Skeletal muscle tissue (tissue), 4 donors: ENCODE data around the gene XKRX. TPM values are rescaled to one million over a fixed set of nuclear protein-coding genes. Genes with fewer than 3 reads are reported as not detected.

ENCODE experiments used
- H3K27ac ChIP-seq: one replicate; pipeline ENCODE4 v1.7.0; 2013; ENCODE audit warnings: mild to moderate bottlenecking, low read depth, low read length, inconsistent platforms
- H3K27me3 ChIP-seq, 3 donors: one replicate each; pipeline ENCODE4 v1.7.0; 2013; ENCODE audit warnings: low read length in 3 of 3; ENCODE audit not compliant: control insufficient read depth in 3 of 3, insufficient read depth in 3 of 3
- H3K36me3 ChIP-seq, 3 donors: one replicate each; pipeline ENCODE4 v1.7.0; 2013; ENCODE audit warnings: low read length in 3 of 3; ENCODE audit not compliant: control insufficient read depth in 3 of 3, insufficient read depth in 3 of 3
- H3K4me1 ChIP-seq, 3 donors: one replicate each; pipeline ENCODE4 v1.7.0; 2013; ENCODE audit warnings: low read length in 3 of 3, mild to moderate bottlenecking in 3 of 3; ENCODE audit not compliant: control insufficient read depth in 3 of 3, insufficient read depth in 3 of 3
- H3K4me3 ChIP-seq, 3 donors: one replicate each; pipeline ENCODE4 v1.7.0; 2013; ENCODE audit warnings: low read length in 3 of 3
- H3K9ac ChIP-seq, 3 donors: one replicate each; pipeline ENCODE4 v1.7.0; 2013; ENCODE audit warnings: low read length in 3 of 3, mild to moderate bottlenecking in 3 of 3, moderate library complexity in 2 of 3, low read depth in 1 of 3
- H3K9me3 ChIP-seq, 3 donors: one replicate each; pipeline ENCODE4 v1.7.0; 2013; ENCODE audit warnings: low read length in 3 of 3; ENCODE audit not compliant: control insufficient read depth in 3 of 3
- total RNA-seq: library from RNA; depleted of rRNA; stranded (reverse); fragments of >200 nt; gene quantifications from one replicate; pipeline ENCODE4 v1.2.3, GENCODE V29; 2014
- donor health status: Osteomylitis.

Gene XKRX
- total RNA-seq, result under 0.01 TPM

DNA sequence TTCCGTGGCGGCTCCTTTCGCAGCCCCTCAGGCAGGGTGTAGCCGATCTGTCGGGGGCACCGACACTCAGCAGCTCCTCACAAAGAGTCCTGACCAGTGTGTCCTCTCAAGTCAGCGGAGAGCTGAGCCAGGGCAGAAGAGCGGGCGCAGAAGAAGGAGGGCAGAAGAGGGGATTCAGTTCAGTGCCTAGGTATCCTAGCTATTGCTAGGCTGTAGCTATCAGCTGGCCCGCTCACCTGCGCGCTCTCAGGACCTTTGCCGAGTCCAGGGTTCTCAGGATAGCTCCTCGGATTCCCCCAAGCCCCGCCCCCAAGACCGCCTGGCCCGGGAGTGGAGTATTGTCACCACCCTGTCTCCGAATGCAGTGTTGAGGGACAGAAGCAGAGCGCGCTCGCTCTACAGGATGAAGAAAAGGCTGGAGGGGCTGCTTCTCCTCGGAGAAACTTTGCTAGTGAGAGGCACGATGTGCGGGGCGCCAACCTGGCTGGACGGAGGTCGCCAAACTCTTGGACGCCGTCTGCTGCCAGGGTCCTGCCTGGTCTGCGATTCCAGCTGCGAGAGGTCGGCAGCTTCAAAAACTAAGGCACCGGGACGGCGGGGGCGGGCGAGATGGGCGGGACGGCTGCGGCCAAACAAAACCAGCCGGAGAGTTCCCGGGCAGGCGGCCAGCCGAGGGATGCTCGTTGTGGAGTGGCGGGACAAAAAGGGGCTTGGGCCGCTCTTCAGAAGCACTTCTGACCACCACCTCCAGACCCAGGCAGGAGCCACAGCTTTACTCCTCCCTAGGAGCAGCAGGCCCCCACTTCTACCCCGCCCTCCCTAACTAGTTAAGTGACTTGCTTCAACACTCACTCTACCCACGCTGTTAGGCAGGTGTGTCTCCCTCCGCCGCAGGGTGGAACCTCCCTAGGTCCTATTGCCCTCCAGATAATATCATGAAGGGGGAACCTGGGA lies at the start of gene XKRX:
Gene XKRX (minus strand): TSS at position 258 of the 954 bp plus-strand sequence. CDS start 613 bp downstream, outside the sequence.
- H3K27me3 ChIP-seq, result peaks cover 0 to 3% (median 0%) of the 10 kb centered on the region in 3 donors
- H3K36me3 ChIP-seq, result no peaks in the 10 kb centered on the region
- peaks cover 0 to 3% (median 0%) of the 10 kb centered on the region in 3 donors for H3K4me1 ChIP-seq
- H3K27ac ChIP-seq, result no peak within 1 kb of the TSS
- H3K4me3 ChIP-seq, result peak within 1 kb of the TSS; percentile 30 to 49 (median 40)
- H3K9me3 ChIP-seq, result no peaks in the 10 kb centered on the region
- H3K9ac ChIP-seq, result no peak within 1 kb of the TSS

GRCh38 chrX:100976211-100976610 lies 47.5 kb upstream of the XKRX start:
- H3K4me3 ChIP-seq, result no peak overlapping the region
- H3K36me3 ChIP-seq, result no peaks in the 10 kb centered on the region
- no peak overlapping the region for H3K9ac ChIP-seq
- H3K27ac ChIP-seq, result no peak overlapping the region
- no peaks in the 10 kb centered on the region for H3K27me3 ChIP-seq
- no peaks in the 10 kb centered on the region for H3K9me3 ChIP-seq
- no peaks in the 10 kb centered on the region for H3K4me1 ChIP-seq

DNA sequence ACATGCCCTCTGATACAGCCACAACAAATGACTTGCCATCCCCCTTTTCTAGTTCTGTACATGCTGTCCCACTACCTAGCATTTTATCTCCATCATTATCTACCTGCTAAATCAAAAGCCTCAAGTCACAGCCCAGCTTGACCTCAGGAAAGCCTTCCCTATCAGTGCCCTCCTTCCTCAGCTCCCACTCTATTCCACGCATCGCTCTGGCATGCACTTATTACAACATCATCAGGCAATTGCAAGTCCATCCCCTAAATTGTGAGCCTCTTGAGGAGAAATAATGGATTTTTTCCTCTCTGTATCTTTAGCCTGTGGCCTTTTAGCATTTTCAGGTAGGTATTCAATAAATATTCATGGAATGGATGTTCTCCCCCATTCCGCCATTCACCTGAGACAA lies 46.5 kb upstream of the XKRX start:
- Histone ChIP-seq H3K27ac (no peak overlapping the region), H3K4me3 (no peak overlapping the region), H3K9me3 (no peaks in the 10 kb centered on the region), H3K9ac (no peak overlapping the region), H3K36me3 (no peaks in the 10 kb centered on the region), H3K4me1 (no peaks in the 10 kb centered on the region), H3K27me3 (no peaks in the 10 kb centered on the region)

DNA sequence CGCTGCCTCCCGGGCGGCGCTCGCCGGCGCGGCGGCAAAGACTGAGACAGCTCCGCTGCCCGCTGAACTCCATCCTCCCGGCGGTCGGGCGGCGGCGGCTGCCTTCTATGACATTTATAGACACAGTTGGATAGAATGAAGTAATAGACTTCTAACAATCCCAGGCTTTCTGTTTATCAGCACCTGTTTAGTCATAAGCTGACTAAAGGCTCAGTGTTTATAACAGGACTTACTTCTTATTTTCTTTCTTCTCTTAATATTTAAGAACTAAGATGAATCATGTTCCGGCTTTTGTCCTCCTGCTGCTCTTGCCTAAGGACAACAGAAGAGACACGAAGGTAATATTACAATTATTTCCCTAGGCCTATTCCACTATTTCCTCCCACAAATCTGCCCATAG lies 44.7 kb upstream of the XKRX start:
- Histone ChIP-seq H3K27ac (no peak overlapping the region), H3K9ac (no peak overlapping the region), H3K4me3 (no peak overlapping the region), H3K36me3 (no peaks in the 10 kb centered on the region), H3K27me3 (no peaks in the 10 kb centered on the region), H3K4me1 (no peaks in the 10 kb centered on the region), H3K9me3 (no peaks in the 10 kb centered on the region)

DNA sequence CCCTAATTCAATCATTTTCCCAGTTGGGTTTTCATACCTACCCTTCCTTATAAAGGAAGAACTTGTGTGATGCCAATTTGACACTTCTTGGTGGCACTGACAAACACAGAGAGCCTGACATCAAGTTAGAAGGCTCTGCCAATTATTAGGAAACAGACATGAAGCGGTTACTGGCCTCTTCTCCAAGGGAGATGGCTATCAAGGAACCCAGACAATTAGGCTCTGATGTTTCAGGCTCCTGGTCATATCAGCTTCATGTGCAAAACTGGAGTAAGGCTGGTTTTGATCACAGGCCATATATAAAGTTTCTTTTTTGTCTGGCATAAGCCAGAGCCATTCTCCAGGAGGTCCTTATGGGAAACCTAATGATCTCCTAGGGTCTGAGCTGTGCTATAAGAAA lies 41.2 kb upstream of the XKRX start:
- Histone ChIP-seq H3K27me3 (no peaks in the 10 kb centered on the region), H3K9me3 (peaks cover 0 to 2% (median 0%) of the 10 kb centered on the region in 3 donors), H3K4me3 (no peak overlapping the region), H3K9ac (no peak overlapping the region), H3K4me1 (no peaks in the 10 kb centered on the region), H3K36me3 (no peaks in the 10 kb centered on the region), H3K27ac (no peak overlapping the region)

- H3K27ac ChIP-seq, result no peak within 1 kb of the TSS
- no peak within 1 kb of the TSS for H3K4me3 ChIP-seq
- peaks cover 0 to 2% (median 0%) of the 10 kb centered on the region in 3 donors for H3K9me3 ChIP-seq
- H3K4me1 ChIP-seq, result no peaks in the 10 kb centered on the region
- no peak within 1 kb of the TSS for H3K9ac ChIP-seq
- H3K36me3 ChIP-seq, result no peaks in the 10 kb centered on the region
- no peaks in the 10 kb centered on the region for H3K27me3 ChIP-seq
Observed at GRCh38 chrX:100969408-100969807, 40.7 kb upstream of the XKRX start, which contains the start of gene ARL13A. ARL13A (plus strand) TSS chrX:100969708; CDS start chrX:100973690, 3,982 bp downstream.

- Histone ChIP-seq H3K36me3 (no peaks in the 10 kb centered on the region), H3K4me3 (no peak overlapping the region), H3K9me3 (peaks cover 0 to 2% (median 0%) of the 10 kb centered on the region in 3 donors), H3K4me1 (no peaks in the 10 kb centered on the region), H3K9ac (no peak overlapping the region), H3K27me3 (no peaks in the 10 kb centered on the region), H3K27ac (no peak overlapping the region)
Observed at GRCh38 chrX:100964362-100964761, 35.6 kb upstream of the XKRX start.

DNA sequence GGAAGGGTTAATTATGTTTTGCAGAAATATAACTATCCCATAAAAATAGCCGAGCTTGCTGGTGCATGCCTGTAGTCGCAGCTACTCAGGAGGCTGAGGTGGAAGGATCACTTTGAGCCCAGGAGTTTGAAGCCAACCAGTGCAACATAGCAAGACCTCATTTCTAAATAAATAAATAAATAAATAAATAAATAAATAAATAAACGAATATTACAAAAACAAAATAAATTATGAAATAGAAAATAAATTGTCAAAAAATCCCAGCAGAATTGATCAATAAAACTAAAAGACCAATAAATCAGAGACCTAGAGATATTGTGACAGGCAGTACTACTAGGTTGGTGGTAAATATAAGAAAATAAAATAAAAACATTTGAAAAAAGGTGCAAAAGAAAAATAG lies 34.1 kb upstream of the XKRX start:
- peaks cover 0 to 2% (median 0%) of the 10 kb centered on the region in 3 donors for H3K9me3 ChIP-seq
- H3K27ac ChIP-seq, result no peak overlapping the region
- H3K4me3 ChIP-seq, result no peak overlapping the region
- H3K27me3 ChIP-seq, result no peaks in the 10 kb centered on the region
- H3K36me3 ChIP-seq, result no peaks in the 10 kb centered on the region
- H3K9ac ChIP-seq, result no peak overlapping the region
- no peaks in the 10 kb centered on the region for H3K4me1 ChIP-seq

DNA sequence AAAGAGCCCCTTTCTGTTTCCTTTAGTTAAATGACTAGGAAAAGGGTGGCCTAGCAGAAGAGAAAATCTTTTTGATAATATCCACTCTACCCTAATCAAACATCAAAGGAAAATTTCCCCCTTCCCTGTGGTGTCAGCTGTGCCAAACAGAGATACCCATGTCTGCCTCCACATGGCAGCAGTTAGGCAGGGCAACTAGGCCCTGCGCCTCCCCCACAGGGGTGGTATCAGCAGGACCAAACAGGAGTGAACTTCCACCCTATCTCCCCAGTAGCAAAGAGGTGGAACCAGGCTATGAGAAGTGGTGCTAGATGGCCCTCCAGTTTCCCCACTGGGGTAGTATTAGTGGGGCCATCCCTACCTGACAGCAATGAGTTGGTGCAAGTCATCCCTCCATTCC lies 19.8 kb upstream of the XKRX start:
- H3K27me3 ChIP-seq, result no peaks in the 10 kb centered on the region
- no peaks in the 10 kb centered on the region for H3K4me1 ChIP-seq
- no peaks in the 10 kb centered on the region for H3K36me3 ChIP-seq

DNA sequence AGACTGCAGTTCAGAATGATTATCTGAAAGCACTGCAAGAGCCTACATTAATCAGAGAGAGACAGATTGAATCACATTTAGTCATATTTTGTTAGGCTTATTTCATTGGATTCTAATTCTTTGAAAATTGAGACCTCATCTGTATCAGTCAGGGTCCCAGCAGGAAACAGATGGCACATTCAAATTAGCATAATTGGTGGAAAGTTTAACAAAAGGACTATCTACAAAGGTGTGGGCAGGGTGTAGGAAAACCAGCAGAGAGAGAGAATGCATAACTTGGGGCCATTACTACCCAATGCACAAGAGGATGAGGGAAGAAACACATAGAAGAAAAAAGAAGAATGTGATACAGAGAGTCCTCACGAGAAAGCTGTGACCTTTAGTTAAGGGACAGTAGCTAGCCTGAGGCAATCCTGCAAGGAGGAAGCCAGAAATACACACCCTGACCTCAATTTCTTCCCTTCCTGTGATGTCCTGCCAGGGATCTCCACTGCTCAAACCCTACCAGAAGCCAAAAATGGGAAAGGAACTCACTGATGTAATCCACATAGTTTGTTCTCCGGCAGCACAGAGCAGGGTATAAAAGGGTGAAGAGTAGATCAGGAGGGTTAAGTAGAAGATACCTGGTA lies 17.7 kb upstream of the XKRX start:
- no peak overlapping the region for H3K9ac ChIP-seq
- no peak overlapping the region for H3K27ac ChIP-seq
- no peaks in the 10 kb centered on the region for H3K36me3 ChIP-seq
- H3K4me3 ChIP-seq, result no peak overlapping the region
- no peaks in the 10 kb centered on the region for H3K9me3 ChIP-seq
- no peaks in the 10 kb centered on the region for H3K27me3 ChIP-seq
- H3K4me1 ChIP-seq, result no peaks in the 10 kb centered on the region

More for the DNA sequence above, 19.8 kb upstream of the XKRX start:
- no peak overlapping the region for H3K9ac ChIP-seq
- no peak overlapping the region for H3K27ac ChIP-seq
- no peaks in the 10 kb centered on the region for H3K9me3 ChIP-seq
- H3K4me3 ChIP-seq, result no peak overlapping the region
